Gastrocnemius medialis (tissue), 4 donors: Measurements from ENCODE around the gene LCLAT1.

ENCODE experiments used
- POLR2A ChIP-seq, 2 donors: fragments of 450-650 bp; IDR thresholded peaks; one replicate each; pipeline ENCODE4 v1.6.1; 2017; ENCODE audit warnings: antibody characterized with exemption in 2 of 2, mild to moderate bottlenecking in 2 of 2, moderate library complexity in 2 of 2
- TF ChIP-seq, protein P1 (sequence below), 5 experiments: fragments of 450-650 bp in 3 of 5; fragments of 200-600 bp in 2 of 5; sonication (generic) in 2 of 5; IDR thresholded peaks in 4 of 5; conservative IDR thresholded peaks in 1 of 5; 1 replicate in 4 of 5; 2 replicates in 1 of 5; pipeline ENCODE4 v1.5.1; 2016 to 2019; ENCODE audit warnings: antibody characterized with exemption in 5 of 5, mild to moderate bottlenecking in 3 of 5, moderate library complexity in 3 of 5

DNA sequence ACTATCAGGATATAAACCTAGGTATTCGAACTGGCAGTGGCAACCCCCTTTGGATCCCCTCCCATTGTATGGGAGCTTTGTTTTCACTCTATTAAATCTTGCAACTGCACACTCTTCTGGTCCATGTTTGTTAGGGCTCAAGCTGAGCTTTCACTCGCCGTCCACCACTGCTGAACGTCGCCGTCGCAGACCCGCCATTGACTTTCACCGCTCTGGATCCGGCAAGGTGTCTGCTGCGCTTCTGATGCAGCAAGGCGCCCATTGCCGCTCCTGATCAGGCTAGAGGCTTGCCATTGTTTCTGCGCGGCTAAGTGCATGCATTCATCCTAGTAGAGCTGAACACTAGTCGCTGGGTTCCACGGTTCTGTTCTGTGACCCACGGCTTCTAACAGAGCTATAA, 69.1 kb downstream of the LCLAT1 start:
- TF ChIP-seq POLR2A (IDR thresholded peaks at IDR 0.05): no peak
- TF ChIP-seq, protein P1, sequence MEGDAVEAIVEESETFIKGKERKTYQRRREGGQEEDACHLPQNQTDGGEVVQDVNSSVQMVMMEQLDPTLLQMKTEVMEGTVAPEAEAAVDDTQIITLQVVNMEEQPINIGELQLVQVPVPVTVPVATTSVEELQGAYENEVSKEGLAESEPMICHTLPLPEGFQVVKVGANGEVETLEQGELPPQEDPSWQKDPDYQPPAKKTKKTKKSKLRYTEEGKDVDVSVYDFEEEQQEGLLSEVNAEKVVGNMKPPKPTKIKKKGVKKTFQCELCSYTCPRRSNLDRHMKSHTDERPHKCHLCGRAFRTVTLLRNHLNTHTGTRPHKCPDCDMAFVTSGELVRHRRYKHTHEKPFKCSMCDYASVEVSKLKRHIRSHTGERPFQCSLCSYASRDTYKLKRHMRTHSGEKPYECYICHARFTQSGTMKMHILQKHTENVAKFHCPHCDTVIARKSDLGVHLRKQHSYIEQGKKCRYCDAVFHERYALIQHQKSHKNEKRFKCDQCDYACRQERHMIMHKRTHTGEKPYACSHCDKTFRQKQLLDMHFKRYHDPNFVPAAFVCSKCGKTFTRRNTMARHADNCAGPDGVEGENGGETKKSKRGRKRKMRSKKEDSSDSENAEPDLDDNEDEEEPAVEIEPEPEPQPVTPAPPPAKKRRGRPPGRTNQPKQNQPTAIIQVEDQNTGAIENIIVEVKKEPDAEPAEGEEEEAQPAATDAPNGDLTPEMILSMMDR (IDR thresholded peaks at IDR 0.05 in 4 of 5, conservative IDR thresholded peaks at IDR 0.05 in 1 of 5): no peak
